Measurements from ENCODE around the gene ZBTB16.

- TF ChIP-seq CTCF (conservative IDR thresholded peaks at IDR 0.05; ENCODE audit: low read depth, low read length) (no peak), FOS (IDR thresholded peaks at IDR 0.05; ENCODE audit: low read depth, low read length) (no peak), CEBPB (IDR thresholded peaks at IDR 0.05; ENCODE audit: low read depth, low read length) (no peak), POLR2A (IDR thresholded peaks at IDR 0.05; ENCODE audit: low read depth, low read length) (no peak)
These were observed 51.7 kb downstream of the ZBTB16 start for GRCh38 chr11:114110952-114111947.

Measured in IMR-90 (cell line).